ENCODE measurements around the gene CRYZL1.

CRYZL1 gene

DNA sequence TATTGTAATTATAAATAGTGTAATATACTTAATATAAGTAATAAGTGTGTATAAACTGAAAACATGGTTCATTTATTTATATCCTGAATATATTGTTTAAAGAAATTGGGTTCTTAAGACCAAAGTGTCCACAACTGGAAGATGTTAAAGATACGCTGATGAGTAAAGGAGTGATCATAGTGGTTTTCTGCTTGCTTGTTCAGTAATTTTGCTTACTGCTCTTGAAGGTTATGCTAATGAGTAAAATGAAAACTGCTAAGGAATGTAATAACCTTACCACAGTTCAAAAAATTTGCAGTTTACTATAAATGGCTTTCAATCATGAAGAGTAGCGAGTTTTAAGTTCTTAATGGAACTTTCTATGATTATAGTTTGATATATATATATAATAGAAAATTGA lies 75.0 kb downstream of the CRYZL1 start:
- DNase-seq (ENCODE audit: low read depth in 2 of 3, low spot score in 1 of 3), result no peak

DNA sequence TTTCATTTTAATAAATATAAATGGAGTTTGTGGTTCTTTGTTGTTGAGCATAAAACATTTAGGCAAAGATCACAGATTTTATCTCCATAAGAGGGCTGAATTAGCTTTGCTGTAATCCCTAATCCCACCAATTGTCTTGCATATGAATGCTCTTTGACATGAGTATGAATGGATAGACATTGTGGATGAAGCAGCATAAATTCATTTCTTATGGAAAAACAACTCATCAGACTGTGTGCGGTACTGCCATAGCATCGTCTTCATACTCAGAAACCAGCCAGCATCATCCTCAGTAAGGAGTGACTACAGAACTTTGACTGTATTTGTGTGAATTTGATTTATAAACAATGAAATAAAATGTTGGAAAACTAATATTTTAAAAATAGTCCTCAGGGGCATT lies 79.2 kb downstream of the CRYZL1 start:
- DNase-seq (ENCODE audit: low read depth in 2 of 3, low spot score in 1 of 3), result no peak

DNA sequence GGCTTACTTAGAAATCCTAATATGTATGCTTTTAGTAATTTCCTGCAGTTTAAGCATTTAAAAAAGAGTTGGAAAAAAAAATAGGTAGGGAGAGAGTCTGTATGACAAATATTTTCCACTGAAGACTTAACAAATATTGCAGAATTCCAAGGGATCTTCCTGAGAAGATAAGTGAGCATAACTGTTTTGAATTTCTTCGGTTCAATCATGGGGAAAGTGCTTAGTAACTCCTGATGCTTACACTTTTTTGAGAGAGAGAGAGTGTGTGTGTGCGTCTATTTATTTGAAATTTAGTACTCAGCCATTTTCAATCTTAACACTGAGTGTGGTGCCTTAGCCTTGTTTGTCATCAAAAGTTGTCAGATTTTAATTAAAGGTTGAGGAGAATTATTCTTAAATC lies 80.2 kb downstream of the CRYZL1 start:
- DNase-seq (ENCODE audit: low read depth in 2 of 3, low spot score in 1 of 3), result no peak

DNA sequence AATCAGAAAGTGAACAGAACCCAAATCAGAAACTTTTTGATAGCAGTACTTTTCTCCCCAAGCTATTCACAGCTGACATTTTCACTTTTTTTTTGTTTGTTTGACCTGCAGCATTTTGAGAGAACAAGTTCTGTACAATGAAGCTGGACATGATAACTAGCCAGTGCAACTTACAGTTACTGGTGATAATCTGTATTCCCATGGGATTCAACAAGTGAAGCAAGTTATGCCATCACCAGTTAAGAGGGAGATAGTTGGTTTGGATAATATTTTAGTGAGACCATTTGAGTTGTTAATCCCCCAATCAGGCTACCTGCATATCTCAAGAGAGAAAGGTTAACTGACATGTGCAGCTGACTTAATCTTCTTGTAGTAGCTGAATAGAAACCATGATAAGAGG lies 80.6 kb downstream of the CRYZL1 start:
- DNase-seq (ENCODE audit: low read depth in 2 of 3, low spot score in 1 of 3), result no peak

DNA sequence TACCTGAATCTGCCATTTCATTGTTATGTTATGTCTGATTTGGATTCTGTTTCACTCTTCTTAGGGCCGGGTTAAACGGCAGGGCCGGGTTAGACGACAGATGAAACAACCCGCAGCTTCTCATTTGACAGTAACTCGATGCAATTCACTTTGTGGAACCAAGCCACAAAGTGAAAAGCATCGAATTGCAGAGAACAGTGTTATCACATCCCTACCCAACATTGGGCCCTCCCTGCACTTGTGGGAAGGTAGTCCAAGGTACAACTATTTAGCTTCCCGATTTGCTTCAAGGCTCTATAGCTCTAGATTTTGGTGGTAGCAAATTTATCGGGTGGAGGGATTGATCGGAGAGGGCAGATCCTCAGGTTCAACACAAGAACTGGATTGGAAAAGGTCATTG lies 81.7 kb downstream of the CRYZL1 start:
- DNase-seq (ENCODE audit: low read depth in 2 of 3, low spot score in 1 of 3), result no peak

DNA sequence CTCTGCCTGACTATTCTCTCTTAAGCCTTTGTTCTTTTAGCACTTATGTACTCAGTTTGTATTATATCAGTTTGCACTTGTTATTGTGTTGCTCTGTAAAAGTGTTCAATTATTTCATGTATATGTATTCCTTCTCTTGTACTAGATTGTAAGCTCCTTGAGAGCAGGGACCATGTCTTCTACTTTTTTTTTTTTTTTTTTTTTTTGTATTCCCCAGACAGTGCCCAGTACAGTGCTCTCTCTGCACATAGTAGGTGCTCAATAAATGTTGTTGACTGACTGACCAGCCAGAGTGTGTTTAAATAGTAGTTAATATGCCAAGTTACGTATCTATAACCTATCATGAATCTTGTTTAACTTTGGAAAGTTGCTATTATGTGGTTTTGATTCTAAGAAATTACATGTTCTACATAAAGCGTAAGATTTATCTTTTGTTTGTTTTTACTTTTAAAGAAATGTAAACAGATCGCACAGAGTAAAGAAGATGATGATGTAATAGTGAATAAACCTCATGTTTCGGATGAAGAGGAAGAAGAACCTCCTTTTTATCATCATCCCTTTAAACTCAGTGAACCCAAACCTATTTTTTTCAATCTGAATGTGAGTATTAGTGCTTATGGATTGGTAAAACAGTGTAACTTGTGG lies 82.6 kb downstream of the CRYZL1 start:
- no peak for DNase-seq (ENCODE audit: low read depth in 2 of 3, low spot score in 1 of 3)

DNA sequence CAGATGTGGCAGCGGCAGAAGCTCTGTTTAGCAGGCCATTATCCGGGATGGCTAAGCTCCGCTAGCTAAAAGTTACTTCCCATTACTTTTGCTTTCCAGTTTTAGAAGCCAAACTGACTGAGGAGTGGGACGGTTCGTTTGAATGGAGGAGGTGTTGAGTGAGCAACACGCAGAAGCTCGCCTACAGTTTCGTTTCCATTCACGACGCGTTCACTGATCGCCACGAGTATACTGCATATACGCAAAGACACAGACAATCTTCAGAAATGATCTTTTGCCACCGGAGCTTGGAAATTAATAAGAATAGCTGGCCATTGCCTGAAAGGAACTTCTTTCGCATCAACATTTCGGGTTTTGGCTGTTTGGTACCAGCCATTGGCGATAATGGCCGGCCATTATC lies 84.1 kb downstream of the CRYZL1 start:
- DNase-seq (ENCODE audit: low read depth in 2 of 3, low spot score in 1 of 3), result no peak

DNA sequence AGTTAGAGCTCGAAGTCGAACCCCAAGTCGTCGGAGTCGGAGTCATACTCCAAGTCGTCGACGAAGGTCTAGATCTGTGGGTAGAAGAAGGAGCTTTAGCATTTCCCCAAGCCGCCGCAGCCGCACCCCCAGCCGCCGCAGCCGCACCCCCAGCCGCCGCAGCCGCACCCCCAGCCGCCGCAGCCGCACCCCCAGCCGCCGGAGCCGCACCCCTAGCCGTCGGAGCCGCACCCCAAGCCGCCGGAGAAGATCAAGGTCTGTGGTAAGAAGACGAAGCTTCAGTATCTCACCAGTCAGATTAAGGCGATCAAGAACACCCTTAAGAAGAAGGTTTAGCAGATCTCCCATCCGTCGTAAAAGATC lies 86.6 kb downstream of the CRYZL1 start:
- no peak for DNase-seq (ENCODE audit: low read depth in 2 of 3, low spot score in 1 of 3)

DNA sequence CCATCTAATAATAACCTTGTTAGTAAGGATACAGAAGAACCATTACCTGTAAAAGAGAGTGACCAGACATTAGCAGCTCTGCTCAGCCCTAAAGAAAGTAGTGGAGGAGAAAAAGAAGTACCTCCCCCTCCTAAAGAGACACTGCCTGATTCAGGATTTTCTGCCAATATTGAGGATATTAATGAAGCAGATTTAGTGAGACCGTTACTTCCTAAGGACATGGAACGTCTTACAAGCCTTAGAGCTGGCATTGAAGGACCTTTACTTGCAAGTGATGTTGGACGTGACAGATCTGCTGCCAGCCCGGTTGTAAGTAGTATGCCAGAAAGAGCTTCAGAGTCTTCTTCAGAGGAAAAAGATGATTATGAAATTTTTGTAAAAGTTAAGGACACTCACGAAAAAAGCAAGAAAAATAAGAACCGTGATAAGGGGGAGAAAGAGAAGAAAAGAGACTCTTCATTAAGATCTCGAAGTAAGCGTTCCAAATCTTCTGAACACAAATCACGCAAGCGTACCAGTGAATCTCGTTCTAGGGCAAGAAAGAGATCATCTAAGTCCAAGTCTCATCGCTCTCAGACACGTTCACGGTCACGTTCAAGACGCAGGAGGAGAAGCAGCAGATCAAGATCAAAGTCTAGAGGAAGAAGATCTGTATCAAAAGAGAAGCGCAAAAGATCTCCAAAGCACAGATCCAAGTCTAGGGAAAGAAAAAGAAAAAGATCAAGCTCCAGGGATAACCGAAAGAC lies 87.1 kb downstream of the CRYZL1 start:
- DNase-seq (ENCODE audit: low read depth in 2 of 3, low spot score in 1 of 3), result no peak

DNA sequence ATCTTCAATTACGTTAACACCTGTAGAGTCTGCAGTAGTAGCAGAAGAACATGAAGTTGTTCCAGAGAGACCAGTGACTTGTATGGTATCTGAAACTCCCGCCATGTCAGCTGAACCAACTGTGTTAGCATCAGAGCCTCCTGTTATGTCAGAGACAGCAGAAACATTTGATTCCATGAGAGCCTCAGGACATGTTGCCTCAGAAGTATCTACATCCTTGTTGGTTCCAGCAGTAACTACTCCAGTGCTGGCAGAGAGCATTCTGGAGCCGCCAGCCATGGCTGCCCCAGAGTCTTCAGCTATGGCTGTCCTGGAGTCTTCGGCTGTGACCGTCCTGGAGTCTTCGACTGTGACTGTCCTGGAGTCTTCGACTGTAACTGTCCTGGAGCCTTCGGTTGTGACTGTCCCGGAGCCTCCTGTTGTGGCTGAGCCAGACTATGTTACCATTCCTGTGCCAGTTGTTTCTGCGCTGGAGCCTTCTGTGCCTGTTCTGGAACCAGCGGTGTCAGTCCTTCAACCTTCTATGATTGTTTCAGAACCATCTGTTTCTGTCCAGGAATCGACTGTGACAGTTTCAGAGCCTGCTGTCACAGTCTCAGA lies 88.4 kb downstream of the CRYZL1 start:
- DNase-seq (ENCODE audit: low read depth in 2 of 3, low spot score in 1 of 3), result no peak

DNA sequence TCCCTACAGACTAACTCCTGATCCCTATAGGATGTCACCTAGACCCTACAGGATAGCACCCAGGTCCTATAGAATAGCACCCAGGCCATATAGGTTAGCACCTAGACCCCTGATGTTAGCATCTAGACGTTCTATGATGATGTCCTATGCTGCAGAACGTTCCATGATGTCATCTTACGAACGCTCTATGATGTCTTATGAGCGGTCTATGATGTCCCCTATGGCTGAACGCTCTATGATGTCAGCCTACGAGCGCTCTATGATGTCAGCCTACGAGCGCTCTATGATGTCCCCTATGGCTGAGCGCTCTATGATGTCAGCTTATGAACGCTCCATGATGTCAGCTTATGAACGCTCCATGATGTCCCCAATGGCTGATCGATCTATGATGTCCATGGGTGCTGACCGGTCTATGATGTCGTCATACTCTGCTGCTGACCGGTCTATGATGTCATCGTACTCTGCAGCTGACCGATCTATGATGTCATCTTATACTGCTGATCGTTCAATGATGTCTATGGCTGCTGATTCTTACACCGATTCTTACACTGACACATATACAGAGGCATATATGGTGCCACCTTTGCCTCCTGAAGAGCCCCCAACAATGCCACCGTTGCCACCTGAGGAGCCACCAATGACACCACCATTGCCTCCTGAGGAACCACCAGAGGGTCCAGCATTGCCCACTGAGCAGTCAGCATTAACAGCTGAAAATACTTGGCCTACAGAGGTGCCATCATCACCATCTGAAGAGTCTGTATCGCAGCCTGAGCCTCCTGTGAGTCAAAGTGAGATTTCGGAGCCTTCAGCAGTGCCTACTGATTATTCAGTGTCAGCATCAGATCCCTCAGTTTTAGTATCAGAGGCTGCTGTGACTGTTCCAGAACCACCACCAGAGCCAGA lies 89.2 kb downstream of the CRYZL1 start:
- no peak for DNase-seq (ENCODE audit: low read depth in 2 of 3, low spot score in 1 of 3)

DNA sequence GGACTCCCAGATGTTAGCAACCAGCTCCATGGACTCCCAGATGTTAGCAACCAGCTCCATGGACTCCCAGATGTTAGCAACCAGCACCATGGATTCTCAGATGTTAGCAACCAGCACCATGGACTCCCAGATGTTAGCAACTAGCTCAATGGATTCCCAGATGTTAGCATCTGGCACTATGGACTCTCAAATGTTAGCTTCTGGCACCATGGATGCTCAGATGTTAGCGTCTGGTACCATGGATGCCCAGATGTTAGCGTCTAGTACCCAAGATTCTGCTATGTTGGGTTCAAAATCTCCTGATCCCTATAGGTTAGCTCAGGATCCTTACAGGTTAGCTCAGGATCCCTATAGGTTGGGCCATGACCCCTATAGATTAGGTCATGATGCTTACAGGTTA lies 89.9 kb downstream of the CRYZL1 start:
- no peak for DNase-seq (ENCODE audit: low read depth in 2 of 3, low spot score in 1 of 3)

DNA sequence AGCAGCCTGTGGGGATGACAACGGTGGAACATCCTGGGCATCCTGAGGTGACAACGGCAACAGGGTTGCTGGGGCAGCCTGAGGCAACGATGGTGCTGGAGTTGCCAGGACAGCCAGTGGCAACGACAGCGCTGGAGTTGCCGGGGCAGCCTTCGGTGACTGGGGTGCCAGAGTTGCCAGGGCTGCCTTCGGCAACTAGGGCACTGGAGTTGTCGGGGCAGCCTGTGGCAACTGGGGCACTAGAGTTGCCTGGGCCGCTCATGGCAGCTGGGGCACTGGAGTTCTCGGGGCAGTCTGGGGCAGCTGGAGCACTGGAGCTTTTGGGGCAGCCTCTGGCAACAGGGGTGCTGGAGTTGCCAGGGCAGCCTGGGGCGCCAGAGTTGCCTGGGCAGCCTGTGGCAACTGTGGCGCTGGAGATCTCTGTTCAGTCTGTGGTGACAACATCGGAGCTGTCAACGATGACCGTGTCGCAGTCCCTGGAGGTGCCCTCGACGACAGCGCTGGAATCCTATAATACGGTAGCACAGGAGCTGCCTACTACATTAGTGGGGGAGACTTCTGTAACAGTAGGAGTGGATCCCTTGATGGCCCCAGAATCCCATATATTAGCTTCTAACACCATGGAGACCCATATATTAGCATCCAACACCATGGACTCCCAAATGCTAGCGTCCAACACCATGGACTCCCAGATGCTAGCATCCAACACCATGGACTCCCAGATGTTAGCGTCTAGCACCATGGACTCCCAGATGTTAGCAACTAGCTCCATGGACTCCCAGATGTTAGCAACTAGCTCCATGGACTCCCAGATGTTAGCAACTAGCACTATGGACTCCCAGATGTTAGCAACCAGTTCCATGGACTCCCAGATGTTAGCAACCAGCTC lies 90.5 kb downstream of the CRYZL1 start:
- DNase-seq (ENCODE audit: low read depth in 2 of 3, low spot score in 1 of 3), result no peak

DNA sequence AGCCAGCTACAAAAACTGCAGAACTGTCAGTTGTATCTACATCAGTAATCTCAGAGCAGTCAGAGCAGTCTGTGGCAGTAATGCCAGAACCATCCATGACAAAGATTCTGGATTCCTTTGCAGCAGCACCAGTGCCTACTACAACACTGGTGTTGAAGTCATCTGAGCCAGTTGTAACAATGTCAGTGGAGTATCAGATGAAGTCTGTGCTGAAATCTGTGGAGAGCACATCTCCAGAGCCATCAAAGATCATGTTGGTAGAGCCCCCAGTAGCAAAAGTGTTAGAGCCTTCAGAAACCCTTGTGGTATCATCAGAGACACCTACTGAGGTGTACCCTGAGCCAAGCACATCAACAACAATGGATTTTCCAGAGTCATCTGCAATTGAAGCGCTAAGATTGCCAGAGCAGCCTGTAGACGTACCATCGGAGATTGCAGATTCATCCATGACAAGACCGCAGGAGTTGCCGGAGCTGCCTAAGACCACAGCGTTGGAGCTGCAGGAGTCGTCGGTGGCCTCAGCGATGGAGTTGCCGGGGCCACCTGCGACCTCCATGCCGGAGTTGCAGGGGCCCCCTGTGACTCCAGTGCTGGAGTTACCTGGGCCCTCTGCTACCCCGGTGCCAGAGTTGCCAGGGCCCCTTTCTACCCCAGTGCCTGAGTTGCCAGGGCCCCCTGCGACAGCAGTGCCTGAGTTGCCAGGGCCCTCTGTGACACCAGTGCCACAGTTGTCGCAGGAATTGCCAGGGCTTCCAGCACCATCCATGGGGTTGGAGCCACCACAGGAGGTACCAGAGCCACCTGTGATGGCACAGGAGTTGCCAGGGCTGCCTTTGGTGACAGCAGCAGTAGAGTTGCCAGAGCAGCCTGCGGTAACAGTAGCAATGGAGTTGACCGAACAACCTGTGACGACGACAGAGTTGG lies 91.4 kb downstream of the CRYZL1 start:
- no peak for DNase-seq (ENCODE audit: low read depth in 2 of 3, low spot score in 1 of 3)

DNA sequence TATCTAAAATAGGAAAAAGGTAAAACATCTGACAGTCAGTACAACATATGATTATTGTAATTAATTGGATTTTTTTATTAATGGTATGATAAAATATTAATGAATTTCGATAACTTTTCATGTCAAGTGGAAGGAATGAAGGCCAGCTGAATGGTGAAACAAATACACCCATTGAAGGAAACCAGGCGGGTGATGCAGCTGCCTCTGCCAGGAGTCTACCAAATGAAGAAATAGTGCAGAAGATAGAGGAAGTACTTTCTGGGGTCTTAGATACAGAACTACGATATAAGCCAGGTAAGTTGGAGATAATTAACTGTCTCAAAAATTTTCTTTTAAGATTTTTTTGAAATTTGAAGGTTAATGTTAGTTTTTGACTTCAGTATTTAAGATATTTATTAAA lies 95.5 kb downstream of the CRYZL1 start:
- DNase-seq (ENCODE audit: low read depth in 2 of 3, low spot score in 1 of 3), result no peak

DNA sequence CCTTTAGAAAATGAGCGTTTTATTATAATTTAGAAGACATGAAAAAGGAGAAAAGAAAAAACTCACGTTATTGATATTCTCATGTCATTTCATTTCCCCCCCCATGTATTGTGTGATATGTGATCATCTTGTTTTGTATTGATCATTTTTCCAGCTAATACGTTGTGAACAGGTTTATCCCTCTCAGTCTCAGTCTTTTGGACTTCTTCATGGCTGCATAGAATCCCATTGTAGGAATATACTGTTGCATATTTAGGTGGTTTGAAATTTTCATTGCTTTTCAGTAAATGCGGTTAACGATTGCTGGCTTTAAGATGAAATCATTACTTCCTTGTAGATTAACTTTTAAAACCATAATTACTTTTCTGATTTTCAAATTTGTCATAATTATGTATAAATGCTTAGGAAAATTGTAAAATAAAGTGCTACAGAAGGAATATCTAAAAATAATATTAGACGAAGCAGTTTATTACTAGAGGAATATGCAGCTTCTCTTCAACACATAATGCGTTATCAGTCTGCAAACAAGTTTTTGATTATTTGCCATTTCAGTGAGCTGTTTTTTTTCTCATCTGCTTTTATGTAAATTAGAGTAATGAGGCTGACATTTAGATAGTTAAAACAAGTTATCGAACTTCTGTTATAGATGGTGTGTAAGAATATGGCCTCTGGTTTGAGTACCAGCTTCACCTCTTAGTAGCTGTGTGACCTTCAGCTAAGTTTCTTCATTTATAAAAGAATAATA lies 96.9 kb downstream of the CRYZL1 start:
- no peak for DNase-seq (ENCODE audit: low read depth in 2 of 3, low spot score in 1 of 3)

DNA sequence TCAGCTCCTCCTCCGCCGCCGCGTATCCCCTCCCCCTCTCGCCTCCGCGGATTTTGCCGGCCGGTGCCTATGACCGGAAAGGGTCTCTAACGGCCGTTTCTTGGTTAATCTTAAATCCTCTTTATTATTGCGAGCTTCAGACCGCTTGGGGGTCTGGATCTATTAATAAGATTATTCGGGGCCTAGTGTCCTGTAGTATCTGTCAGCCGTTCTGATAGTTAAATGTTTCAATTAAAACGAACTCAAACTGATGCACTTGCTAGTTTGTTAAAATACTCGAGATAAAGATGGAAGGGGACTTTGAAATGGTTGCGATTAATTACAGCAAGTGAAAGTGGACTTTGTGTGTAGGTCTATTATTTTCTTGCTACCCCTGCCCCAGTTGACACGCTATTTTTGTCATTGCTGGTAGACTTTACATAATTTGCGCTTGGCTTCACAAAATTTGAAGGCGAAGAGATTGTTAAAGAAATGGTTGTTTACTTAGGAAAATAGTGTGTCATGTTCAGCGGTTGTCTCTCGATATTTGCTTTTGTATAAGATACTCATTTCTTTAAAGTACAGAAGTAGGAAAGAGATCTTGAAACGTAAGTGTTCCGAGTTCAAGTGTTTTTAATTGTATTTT lies 97.9 kb downstream of the CRYZL1 start:
- peak; percentile 57 to 75 (median 70) for DNase-seq (ENCODE audit: low read depth in 2 of 3, low spot score in 1 of 3)

Data from stimulated activated CD4-positive, alpha-beta T cell treated with anti-CD3 and anti-CD28 coated beads, Interleukin-12 subunit alpha, Interleukin-12 subunit beta, amount 100 ng/mL, for 48 hours (primary cell).